Measurements from ENCODE around the gene FAM9C.
"Not testable (repeated sequence)": the region's sequence is repeated elsewhere in the genome, so short reads cannot be mapped to it uniquely, and the experiment has no call there.

FAM9C gene

GRCh38 chrX:13044441-13044840 lies at the start of gene FAM9C:
FAM9C (minus strand) TSS chrX:13044620; CDS start chrX:13043789, 831 bp downstream.
- Histone ChIP-seq H3K4me1 (ENCODE audit: control insufficient read depth, insufficient read depth, low read length) (no peaks in the 10 kb centered on the region), H3K9me3 (ENCODE audit: control insufficient read depth, low read length) (no peaks in the 10 kb centered on the region), H3K4me3 (ENCODE audit: low read length) (no peak within 1 kb of the TSS), H3K9ac (ENCODE audit: low read length) (no peak within 1 kb of the TSS), H3K36me3 (ENCODE audit: control insufficient read depth, insufficient read depth, low read length) (no peaks in the 10 kb centered on the region), H3K27me3 (ENCODE audit: control insufficient read depth, insufficient read depth, low read length) (no peaks in the 10 kb centered on the region)

GRCh38 chrX:13093529-13094140 lies 49.2 kb upstream of the FAM9C start:
- Histone ChIP-seq H3K9me3 (ENCODE audit: control insufficient read depth, low read length) (no peaks in the 10 kb centered on the region), H3K9ac (ENCODE audit: low read length) (no peak overlapping the region), H3K27me3 (ENCODE audit: control insufficient read depth, insufficient read depth, low read length) (no peaks in the 10 kb centered on the region), H3K4me1 (ENCODE audit: control insufficient read depth, insufficient read depth, low read length) (peaks cover 28% of the 10 kb centered on the region), H3K36me3 (ENCODE audit: control insufficient read depth, insufficient read depth, low read length) (no peaks in the 10 kb centered on the region), H3K4me3 (ENCODE audit: low read length) (no peak overlapping the region)

- Histone ChIP-seq H3K36me3 (ENCODE audit: control insufficient read depth, insufficient read depth, low read length) (no peaks in the 10 kb centered on the region), H3K4me1 (ENCODE audit: control insufficient read depth, insufficient read depth, low read length) (peaks cover 22% of the 10 kb centered on the region), H3K4me3 (ENCODE audit: low read length) (no peak overlapping the region), H3K27me3 (ENCODE audit: control insufficient read depth, insufficient read depth, low read length) (no peaks in the 10 kb centered on the region), H3K9me3 (ENCODE audit: control insufficient read depth, low read length) (no peaks in the 10 kb centered on the region), H3K9ac (ENCODE audit: low read length) (no peak overlapping the region)
These were observed 48.1 kb upstream of the FAM9C start for GRCh38 chrX:13092455-13092941.

GRCh38 chrX:13091111-13091765 lies 46.8 kb upstream of the FAM9C start:
- H3K4me3 ChIP-seq (ENCODE audit: low read length), result no peak overlapping the region
- H3K27me3 ChIP-seq (ENCODE audit: control insufficient read depth, insufficient read depth, low read length), result no peaks in the 10 kb centered on the region
- peak overlapping the region; percentile 15 for H3K9ac ChIP-seq (ENCODE audit: low read length)
- H3K9me3 ChIP-seq (ENCODE audit: control insufficient read depth, low read length), result no peaks in the 10 kb centered on the region
- peaks cover 22% of the 10 kb centered on the region for H3K4me1 ChIP-seq (ENCODE audit: control insufficient read depth, insufficient read depth, low read length)
- H3K36me3 ChIP-seq (ENCODE audit: control insufficient read depth, insufficient read depth, low read length), result no peaks in the 10 kb centered on the region

- peak overlapping the region; percentile 15 for H3K9ac ChIP-seq (ENCODE audit: low read length)
These were observed 46.1 kb upstream of the FAM9C start for GRCh38 chrX:13090339-13091110.

GRCh38 chrX:13090027-13090338 lies 45.6 kb upstream of the FAM9C start:
- Histone ChIP-seq H3K9me3 (ENCODE audit: control insufficient read depth, low read length) (no peaks in the 10 kb centered on the region), H3K9ac (ENCODE audit: low read length) (no peak overlapping the region), H3K27me3 (ENCODE audit: control insufficient read depth, insufficient read depth, low read length) (no peaks in the 10 kb centered on the region), H3K4me3 (ENCODE audit: low read length) (no peak overlapping the region), H3K4me1 (ENCODE audit: control insufficient read depth, insufficient read depth, low read length) (peaks cover 19% of the 10 kb centered on the region), H3K36me3 (ENCODE audit: control insufficient read depth, insufficient read depth, low read length) (no peaks in the 10 kb centered on the region)

More at GRCh38 chrX:13090339-13091110, 46.1 kb upstream of the FAM9C start:
- H3K27me3 ChIP-seq (ENCODE audit: control insufficient read depth, insufficient read depth, low read length), result no peaks in the 10 kb centered on the region
- no peaks in the 10 kb centered on the region for H3K36me3 ChIP-seq (ENCODE audit: control insufficient read depth, insufficient read depth, low read length)
- no peak overlapping the region for H3K4me3 ChIP-seq (ENCODE audit: low read length)
- H3K4me1 ChIP-seq (ENCODE audit: control insufficient read depth, insufficient read depth, low read length), result peaks cover 19% of the 10 kb centered on the region
- no peaks in the 10 kb centered on the region for H3K9me3 ChIP-seq (ENCODE audit: control insufficient read depth, low read length)

- Histone ChIP-seq H3K4me1 (ENCODE audit: control insufficient read depth, insufficient read depth, low read length) (peaks cover 19% of the 10 kb centered on the region), H3K4me3 (ENCODE audit: low read length) (no peak overlapping the region), H3K9me3 (ENCODE audit: control insufficient read depth, low read length) (no peaks in the 10 kb centered on the region), H3K27me3 (ENCODE audit: control insufficient read depth, insufficient read depth, low read length) (no peaks in the 10 kb centered on the region), H3K9ac (ENCODE audit: low read length) (no peak overlapping the region), H3K36me3 (ENCODE audit: control insufficient read depth, insufficient read depth, low read length) (no peaks in the 10 kb centered on the region)
These were observed 43.7 kb upstream of the FAM9C start for GRCh38 chrX:13088156-13088487.

GRCh38 chrX:13087322-13088155 lies 43.1 kb upstream of the FAM9C start:
- Histone ChIP-seq H3K4me1 (ENCODE audit: control insufficient read depth, insufficient read depth, low read length) (peaks cover 19% of the 10 kb centered on the region), H3K9ac (ENCODE audit: low read length) (no peak overlapping the region), H3K4me3 (ENCODE audit: low read length) (no peak overlapping the region), H3K36me3 (ENCODE audit: control insufficient read depth, insufficient read depth, low read length) (no peaks in the 10 kb centered on the region), H3K9me3 (ENCODE audit: control insufficient read depth, low read length) (no peaks in the 10 kb centered on the region), H3K27me3 (ENCODE audit: control insufficient read depth, insufficient read depth, low read length) (no peaks in the 10 kb centered on the region)

GRCh38 chrX:13086793-13087321 lies 42.4 kb upstream of the FAM9C start:
- H3K4me3 ChIP-seq (ENCODE audit: low read length); H3K36me3 ChIP-seq (ENCODE audit: control insufficient read depth, insufficient read depth, low read length); H3K9me3 ChIP-seq (ENCODE audit: control insufficient read depth, low read length); H3K27me3 ChIP-seq (ENCODE audit: control insufficient read depth, insufficient read depth, low read length); H3K9ac ChIP-seq (ENCODE audit: low read length): not testable (repeated sequence)
- peaks cover 19% of the 10 kb centered on the region for H3K4me1 ChIP-seq (ENCODE audit: control insufficient read depth, insufficient read depth, low read length)

GRCh38 chrX:13086076-13086475 lies 41.7 kb upstream of the FAM9C start:
- Histone ChIP-seq H3K27me3 (ENCODE audit: control insufficient read depth, insufficient read depth, low read length) (no peaks in the 10 kb centered on the region), H3K36me3 (ENCODE audit: control insufficient read depth, insufficient read depth, low read length) (no peaks in the 10 kb centered on the region), H3K9me3 (ENCODE audit: control insufficient read depth, low read length) (no peaks in the 10 kb centered on the region), H3K4me1 (ENCODE audit: control insufficient read depth, insufficient read depth, low read length) (peaks cover 22% of the 10 kb centered on the region), H3K9ac (ENCODE audit: low read length) (no peak overlapping the region), H3K4me3 (ENCODE audit: low read length) (no peak overlapping the region)

- no peaks in the 10 kb centered on the region for H3K27me3 ChIP-seq (ENCODE audit: control insufficient read depth, insufficient read depth, low read length)
- no peaks in the 10 kb centered on the region for H3K36me3 ChIP-seq (ENCODE audit: control insufficient read depth, insufficient read depth, low read length)
- no peak overlapping the region for H3K4me3 ChIP-seq (ENCODE audit: low read length)
- H3K9me3 ChIP-seq (ENCODE audit: control insufficient read depth, low read length), result no peaks in the 10 kb centered on the region
- no peak overlapping the region for H3K9ac ChIP-seq (ENCODE audit: low read length)
- H3K4me1 ChIP-seq (ENCODE audit: control insufficient read depth, insufficient read depth, low read length), result peaks cover 17% of the 10 kb centered on the region
These were observed 41.1 kb upstream of the FAM9C start for GRCh38 chrX:13085526-13085925.

Data from mucosa of stomach (tissue), 1 donor.